HG03432 (cell line): ENCODE data around the gene SERPINA3.
"Not testable (repeated sequence)": the region's sequence is repeated elsewhere in the genome, so short reads cannot be mapped to it uniquely, and the experiment has no call there.

ENCODE experiments used
- ATAC-seq: cut with Tn5 transposase; IDR thresholded peaks from one replicate; pipeline ENCODE4 v1.9.1; 2021; ENCODE audit warnings: mild to moderate bottlenecking, moderate library complexity; ENCODE audit not compliant: unreplicated experiment

The SERPINA3 gene

DNA sequence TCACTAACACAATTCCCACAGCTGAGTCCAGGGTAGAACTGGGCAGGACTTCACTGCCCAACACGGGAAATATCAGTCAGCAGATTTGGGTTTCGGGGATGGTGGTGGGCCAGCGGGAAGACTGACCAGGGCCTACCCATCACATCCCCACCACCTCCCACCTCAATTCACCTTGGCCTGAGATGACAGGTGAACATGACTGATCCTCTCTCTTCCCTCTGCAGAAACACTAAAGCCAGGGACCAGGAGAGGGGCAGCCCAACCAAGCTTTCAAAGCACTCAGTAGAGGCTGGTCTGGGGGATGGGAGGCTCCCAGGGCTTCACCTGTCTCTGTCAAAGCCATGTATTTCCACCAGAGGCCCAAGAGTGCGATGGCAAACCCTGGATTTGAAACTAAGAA, 28.6 kb upstream of the SERPINA3 start:
- ATAC-seq, result no peak

DNA sequence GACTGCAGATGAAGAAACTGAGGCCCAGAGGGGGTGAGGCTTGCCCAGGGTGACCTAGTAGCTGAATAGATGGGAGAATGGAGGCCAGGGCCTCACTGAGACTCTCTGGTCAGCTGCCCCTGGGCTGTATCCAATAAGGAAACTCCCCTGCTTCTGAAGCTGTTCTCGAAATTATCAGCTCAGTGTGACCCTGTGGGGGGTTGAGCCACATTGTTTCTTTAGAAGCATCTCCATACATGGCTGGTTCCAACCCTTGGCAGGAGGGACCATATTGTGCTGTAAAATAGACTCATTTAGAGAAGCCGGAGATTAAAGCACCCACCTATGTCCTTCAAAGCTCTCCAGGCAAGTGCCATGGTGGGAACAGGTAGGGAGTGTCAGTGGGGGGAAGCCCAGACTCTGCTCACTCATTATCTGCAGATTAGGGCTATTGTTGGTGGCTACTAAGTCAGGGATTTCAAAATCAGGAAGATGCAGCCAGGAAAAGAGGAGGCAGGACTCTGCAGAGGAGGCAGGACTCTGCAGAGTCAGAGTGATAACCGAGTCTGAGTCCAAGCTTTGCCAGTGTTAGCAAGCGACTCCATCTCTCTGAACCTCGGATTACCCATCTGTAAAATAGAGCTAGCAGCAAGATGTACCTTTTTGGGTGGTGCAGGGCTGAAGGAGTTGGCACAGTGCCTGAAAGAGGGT, 27.5 kb upstream of the SERPINA3 start:
- ATAC-seq, result no peak

DNA sequence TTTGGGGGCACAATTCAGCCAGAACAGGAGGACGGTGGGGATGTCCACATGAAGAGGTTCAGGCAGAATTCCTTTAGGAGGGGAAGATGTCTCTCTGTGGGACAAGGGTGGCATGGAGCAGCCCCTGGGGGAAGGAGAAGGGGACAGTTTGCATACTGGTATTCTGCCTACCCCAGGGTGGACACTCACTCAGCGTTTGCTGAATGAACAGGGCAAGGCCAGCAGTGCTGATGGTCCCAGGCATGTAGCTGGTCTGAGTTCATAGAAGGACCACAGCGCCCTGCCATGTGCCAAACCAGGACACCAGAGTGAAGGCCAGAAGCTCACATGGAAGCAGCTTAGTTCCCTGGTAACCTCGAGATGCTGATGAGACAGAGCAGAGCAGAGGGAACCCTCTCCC, 25.6 kb upstream of the SERPINA3 start:
- no peak for ATAC-seq

DNA sequence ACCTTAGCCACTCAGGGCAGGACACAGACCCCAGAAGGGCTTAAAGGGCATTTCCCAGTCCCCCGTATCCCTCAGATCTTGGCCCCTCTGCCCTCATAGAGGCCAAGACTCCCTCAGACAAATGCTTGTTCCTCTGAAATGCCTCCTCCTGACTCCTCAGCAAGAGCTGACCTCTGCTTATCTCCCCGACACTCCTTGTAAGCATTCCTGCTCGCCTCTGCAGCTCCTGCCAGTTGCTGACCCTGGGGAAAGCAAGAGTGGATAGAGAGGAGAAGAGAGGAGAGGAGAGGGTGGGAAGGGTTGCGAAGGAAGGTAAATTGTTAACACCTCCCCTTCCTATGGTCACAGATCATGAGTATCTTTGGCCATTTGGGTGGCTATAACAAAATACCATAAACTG, 23.9 kb upstream of the SERPINA3 start:
- no peak for ATAC-seq

DNA sequence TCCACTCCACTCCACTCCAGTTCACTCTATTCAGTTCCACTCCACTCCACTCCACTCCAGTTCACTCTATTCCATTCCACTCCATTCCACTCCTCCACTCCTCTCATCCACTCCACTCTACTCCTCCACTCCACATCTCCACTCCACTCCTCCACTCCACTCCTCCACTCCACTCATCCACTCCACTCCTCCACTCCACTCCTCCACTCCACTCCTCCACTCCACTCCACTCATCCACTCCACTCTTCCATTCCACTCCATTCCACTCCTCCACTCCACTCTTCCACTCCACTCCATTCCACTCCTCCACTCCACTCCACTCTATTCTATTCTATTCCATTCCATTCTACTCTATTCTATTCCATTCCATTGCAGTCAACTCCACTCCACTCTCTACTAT, 21.1 kb upstream of the SERPINA3 start:
- no peak for ATAC-seq

DNA sequence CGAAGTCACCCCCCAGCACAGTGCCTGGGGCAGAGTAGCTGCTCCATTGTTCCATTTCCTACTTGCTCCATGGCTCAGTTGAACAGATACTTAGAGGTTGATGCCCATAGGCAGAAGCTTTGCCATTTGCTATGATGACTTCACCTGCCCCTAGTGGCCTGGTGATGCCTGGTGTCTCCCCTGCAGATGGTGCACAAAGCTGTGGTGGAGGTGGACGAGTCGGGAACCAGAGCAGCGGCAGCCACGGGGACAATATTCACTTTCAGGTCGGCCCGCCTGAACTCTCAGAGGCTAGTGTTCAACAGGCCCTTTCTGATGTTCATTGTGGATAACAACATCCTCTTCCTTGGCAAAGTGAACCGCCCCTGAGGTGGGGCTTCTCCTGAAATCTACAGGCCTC, 20.3 kb upstream of the SERPINA3 start:
- no peak for ATAC-seq

DNA sequence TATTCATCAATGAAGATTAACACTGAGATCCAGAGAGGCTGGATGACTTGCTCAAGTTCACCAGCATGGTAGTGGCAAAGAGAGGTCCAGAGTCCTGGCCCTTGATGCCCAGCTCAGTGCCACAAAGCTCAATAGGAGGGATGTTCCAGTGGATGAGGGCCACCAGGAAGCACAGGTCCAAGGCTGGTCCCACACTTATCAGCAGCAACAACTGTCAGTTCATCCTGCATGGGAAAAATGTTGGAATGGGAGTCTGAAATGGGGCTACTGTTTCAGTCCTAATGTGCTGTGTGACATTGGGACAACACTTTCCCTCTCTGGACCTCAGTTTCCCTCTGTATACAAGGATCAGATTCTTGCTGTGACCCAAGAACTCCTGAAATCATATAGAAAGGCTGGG, 19.7 kb upstream of the SERPINA3 start:
- no peak for ATAC-seq

DNA sequence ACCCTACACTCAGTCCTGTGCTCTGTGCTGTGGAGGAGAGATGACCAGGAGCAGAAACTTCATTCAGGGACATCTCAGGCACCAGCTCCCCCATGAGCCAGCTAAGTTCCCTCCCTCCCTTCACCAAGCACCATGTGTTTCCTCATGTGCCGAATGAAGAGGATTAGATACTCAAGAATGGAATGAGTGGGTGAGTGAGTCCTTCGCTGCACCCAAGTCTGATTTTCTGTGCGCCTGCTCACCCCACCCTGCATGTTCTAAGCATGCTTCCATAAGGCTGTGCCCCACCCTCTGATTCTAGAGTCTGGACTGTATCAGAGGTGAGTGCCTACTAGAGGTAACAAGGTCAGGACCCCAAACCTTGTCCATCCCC, 18.8 kb upstream of the SERPINA3 start:
- no peak for ATAC-seq

DNA sequence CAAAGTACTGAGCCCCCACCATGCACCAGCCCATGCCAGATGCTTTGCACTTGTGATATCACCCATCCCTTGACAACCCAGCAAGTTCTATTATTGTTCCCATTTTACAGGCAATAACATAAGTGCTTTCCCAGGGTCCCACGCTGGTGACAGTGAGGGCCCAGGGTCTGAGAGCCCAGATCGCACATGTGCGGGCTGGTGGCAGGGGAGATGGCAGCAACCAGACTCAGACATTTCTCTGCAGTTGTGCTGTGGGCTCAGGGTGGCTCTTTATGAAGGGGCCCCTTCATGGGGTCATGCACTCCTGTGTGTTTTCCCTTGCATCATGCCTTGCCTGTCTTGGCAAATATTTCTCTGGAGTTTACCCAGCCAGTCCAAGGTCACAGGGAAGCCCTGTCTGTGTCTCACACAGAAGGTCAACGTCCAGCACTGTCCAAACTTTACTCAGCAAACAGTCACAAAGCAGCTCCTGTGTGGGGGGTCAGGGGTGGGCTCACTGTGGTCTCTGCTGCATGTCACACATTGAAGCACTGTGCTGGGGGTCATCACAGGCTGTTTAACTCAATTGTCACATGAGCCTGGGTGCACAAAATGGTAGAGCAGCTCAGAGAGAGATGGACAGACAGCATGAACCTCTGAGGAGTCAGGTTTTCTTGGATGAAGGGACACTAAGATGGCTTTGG, 18.3 kb upstream of the SERPINA3 start:
- ATAC-seq, result no peak

DNA sequence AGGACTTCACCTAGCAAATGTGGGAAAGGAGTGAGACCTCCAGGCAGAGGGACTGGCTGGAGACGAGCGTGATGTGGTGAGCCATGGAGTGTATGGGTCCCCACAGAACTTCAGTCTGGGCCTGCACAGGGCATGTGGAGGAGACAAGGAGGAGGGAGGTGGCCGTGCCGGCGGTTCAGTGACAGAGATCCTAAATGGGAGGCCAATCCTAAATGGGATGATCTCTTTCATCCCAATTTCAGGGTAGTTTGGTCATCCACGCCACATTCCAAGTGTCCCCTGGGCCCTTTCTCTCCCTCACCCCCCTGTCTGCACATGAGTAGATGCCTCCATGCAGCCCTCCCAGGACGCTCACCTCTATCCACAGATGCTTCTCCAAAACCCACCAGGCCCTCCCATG, 17.8 kb upstream of the SERPINA3 start:
- no peak for ATAC-seq

DNA sequence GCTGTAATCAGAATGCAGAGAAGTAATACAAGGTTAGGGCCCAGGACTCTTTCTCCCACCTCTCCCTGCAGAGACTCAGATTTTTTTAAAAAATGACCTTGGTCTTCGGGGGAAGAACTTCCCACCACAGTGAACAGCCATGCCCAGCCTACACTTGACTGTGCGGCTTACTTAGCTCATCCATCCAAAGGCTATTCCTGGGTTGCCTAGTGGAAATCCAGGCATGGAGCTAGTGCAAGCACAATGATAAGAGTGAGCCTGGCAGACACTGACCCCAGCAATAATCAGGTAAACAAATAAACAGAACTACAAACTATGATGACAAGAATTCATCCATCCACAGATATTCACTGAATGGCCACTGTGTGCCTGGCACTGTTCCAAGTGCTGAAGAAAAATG, 16.3 kb upstream of the SERPINA3 start:
- no peak for ATAC-seq

DNA sequence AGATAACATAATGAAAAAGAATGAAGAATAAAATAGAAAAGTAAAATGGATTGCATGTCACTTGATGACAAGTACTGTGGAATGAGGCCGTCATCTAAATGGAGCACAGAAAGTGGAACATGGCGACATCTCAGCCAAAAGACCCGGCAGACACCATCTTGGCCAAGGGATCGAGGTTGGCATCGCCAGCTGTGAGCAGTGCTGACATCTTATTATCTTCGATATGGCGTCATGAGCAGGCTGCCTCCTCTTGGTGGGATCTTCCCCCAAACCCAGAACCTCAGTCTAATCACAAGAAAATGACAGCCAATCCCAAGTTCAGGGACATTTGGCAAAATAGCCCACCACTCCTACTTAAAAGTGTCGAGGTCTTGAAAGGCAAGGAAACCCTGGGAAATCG, 15.8 kb upstream of the SERPINA3 start:
- no peak for ATAC-seq

DNA sequence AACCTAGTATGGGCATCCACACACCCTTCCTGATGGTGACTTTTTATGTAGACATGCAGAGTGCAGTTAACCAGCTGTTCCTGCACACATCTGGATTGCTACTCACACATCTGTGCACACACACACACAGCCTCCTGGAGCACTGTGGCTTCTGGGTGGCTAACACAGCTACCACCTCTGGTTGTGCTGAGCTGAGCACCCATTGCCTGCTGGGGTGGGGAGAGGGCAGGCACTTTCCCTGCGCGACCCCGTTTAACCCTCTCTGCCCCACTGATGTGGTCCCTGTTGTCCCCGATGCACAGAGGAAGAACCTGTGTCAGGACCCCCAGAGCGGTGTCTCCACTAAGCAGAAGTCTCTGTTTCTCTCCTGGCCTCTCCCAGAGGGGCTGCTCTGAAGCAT, 14.4 kb upstream of the SERPINA3 start:
- no peak for ATAC-seq

DNA sequence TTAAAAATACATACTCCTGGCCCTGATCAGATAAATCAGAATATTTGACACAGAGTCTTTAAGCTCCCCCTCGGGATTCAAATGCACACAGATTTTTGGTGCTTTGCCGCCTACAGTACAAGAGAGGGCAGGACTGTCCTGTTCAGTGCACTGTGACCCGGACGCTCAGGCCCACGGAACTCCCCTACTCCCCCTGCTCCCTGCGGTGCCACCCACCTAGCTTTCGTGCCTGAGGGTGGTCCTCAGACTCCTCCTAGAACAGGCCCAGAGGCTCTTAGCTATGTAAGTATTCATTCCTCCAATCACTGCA, 13.7 kb upstream of the SERPINA3 start:
- no peak for ATAC-seq

DNA sequence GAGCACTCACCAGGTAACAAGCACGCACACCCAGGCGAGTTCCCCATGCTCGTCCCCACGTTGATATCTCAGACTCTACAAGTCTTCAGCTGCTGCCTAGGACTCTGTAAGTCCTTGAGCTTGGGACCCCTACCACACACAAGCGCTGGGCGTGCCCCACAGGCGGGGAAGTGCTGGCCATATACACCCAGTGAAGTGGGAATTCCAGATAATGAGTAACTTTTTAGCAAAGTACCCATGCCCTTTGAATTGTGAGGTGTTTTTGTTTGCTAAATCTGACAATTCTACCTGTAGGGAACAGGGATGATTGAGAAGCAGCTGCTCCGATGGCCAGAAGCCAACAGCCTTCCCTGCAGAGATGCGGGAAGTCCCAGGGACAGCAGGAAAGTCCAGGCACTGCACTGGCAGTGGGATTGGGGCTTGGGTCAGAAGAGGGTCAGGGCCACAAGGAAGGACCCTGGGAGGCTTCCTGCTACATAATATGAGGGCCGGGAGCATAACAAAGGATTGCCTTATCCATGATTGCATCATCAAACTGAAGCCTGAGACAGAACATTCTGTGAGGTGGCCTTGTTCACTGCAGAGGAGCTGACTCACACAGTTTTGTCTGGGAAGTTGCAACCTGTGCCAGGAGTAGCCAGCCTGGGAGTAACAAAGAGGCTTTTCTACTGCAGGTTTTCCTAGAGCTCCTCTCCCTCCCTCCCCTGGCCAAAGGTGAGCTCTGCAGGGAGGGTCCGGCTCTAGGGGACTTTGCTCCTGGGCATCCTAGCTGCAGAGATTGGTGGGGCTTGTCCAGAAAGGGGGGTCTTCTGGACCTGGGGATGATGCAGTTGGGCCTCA, 13.2 kb upstream of the SERPINA3 start:
- no peak for ATAC-seq

DNA sequence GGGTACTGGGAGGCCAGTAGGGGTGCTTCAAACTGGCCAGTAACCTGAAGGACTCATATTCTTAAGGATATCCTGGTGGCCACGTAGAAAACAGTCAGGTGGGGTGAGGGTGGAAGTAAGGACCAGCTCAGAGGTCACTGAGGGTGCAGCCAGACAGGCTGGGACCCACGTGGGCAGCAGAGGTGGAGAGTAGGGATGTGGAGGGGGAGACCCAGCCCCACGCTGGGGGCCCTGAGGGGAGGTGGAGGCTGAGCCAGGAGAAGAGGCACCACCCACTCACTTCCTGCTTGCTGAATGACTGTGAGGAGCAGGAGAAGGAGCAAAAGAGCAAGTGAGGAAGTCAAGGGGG, 12.6 kb upstream of the SERPINA3 start:
- ATAC-seq, result no peak

DNA sequence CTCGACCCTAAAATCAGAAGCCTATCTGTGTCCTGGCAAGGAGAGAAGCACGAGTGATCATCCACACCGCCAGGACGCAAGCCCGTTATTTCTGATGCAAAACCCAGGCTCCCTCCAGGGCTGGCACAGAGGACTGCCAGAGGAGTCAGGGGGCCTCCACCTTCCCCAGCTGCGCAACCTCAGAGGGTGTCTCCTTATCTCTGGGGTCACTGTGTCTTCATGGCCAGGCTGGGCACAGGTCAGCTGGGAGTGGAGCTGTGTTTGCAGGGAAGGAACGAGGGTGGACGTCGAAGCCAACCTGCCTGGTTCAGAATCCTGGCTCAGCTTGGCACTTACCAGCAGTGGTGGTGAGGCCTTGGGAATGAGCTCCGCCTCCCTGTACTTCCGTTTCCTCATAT, 12.0 kb upstream of the SERPINA3 start:
- no peak for ATAC-seq

DNA sequence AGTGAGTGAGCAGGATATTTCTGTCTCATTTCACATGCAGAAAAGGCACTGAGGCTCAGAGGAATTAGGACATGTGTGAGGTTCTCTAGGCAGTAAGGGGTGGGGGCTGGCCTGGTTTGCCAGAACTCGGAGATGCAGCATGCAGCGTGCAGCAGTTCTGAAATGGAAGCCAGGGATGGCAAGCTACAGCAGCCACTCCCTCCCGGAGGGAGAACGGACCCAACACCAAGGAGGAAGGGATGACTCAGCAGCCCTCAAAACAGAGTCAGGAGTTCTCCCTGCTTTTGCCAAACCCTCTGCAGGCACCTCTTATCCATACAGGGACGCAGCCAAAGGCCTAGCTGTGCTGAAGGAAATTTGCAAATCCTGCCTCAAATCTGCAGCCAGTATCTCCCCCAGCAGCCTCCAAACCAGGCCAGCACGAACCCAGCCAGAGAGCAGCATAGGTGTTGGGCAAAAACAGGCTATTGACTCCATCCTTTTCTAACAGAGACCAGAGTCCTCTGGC, 10.3 kb upstream of the SERPINA3 start:
- no peak for ATAC-seq

DNA sequence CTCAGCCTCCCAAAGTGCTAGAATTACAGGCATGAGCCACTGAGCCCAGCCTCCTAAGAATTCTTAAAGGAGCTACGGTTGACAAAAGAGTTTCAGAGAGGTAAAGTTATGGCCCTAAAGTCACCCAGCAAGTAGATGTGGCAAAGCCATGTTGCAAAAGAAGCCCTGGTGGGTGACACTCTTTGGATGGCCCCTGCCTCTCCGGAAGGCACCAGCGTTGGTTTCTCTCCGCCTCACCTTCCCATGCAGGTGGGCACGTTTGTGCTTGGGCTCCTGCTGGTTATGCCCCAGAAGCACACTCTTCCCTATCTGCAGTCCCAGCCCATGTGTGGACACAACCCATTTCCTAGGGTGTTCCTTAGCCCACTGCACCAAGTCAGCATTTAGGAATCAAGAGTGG, 9.5 kb upstream of the SERPINA3 start:
- no peak for ATAC-seq

DNA sequence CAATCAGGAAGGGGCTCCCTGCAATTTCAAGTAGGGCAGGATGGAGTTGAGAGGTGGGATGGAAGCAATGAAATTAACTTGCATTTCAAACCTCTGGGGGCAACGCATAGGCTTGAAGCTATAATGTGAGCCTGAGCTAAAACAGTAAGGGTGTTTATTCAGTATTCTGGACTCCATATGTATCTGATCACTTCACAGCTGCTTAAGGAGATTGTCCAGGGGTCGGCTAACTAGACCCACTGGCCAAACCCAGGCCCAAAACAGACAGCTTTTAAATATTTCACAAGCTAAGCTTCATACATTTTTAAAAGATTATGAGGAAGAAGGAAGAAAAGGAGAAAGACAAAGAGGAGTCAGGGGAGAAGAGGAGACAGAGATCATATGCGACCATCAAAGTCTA, 6.8 kb upstream of the SERPINA3 start:
- no peak for ATAC-seq

DNA sequence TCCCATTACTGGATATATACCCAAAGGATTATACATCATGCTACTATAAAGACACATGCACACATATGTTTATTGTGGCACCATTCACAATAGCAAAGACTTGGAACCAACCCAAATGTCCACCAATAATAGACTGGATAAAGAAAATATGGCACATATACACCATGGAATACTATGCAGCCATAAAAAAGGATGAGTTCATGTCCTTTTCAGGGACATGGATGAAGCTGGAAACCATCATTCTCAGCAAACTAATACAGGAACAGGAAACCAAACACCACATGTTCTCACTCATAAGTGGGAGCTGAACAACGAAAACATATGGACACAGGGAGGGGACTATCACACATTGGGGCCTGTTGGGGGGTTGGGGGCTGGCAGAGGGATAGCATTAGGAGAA, 3.2 kb upstream of the SERPINA3 start:
- not testable (repeated sequence) for ATAC-seq

DNA sequence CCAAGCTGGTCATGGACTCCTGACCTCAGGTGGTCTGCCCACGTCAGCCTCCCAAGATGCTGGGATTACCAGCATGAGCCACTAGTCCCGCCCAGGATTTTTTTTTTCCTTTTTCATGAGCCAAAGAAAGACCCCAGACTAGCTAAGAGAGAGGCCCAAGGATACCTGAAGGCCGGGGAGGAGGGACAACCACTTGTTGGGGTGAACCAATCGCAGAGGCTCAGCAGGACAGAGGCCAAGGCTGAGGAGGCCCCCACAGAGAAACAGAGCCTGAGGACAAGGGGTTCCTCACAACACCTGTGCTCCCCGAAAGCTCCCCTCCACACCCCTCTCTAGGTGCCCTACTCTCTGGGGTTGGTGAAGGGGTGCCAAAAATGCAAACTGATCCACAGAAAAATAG, 1.0 kb upstream of the SERPINA3 start:
- no peak for ATAC-seq
